MM.1S (cell line): ENCODE results near the gene DHFR.

ENCODE experiments used
- CTCF ChIP-seq: fragments of 300-600 bp; sonication (generic); IDR thresholded peaks from 2 replicates; pipeline ENCODE4 v1.5.1; 2016; ENCODE audit warnings: antibody characterized with exemption, low read length, mixed read lengths
- EZH2 ChIP-seq: fragments of 300-600 bp; sonication (generic); optimal IDR thresholded peaks from 2 replicates; pipeline ENCODE3; 2017; ENCODE audit warnings: low read depth, mild to moderate bottlenecking, antibody characterized with exemption, low read length, mixed read lengths

- TF ChIP-seq CTCF (no peak), EZH2 (no peak)
Observed at GRCh38 chr5:80665057-80665456, 10.3 kb upstream of the DHFR start.
